Effector memory CD4-positive, alpha-beta T cell (primary cell): ENCODE measurements around the gene FUT2.
A peak's percentile ranks its signal among the peaks of the same experiment; 100 is the strongest.

Experiments
- DNase-seq, 3 donors: peaks; one replicate each; pipeline ENCODE4 v3.0.0-alpha.2; 2020
- H3K27ac ChIP-seq: 2 replicates; pipeline ENCODE4 v1.7.0; 2013; ENCODE audit warnings: mild to moderate bottlenecking, low read length, moderate library complexity; ENCODE audit not compliant: insufficient read depth, poor library complexity, severe bottlenecking
- H3K27me3 ChIP-seq: replicated peaks from 2 replicates; pipeline ENCODE4 v1.7.0; 2013; ENCODE audit warnings: mild to moderate bottlenecking, low read length; ENCODE audit not compliant: insufficient read depth, control insufficient read depth, poor library complexity, severe bottlenecking
- H3K36me3 ChIP-seq: 2 replicates; pipeline ENCODE4 v1.7.0; 2013; ENCODE audit warnings: mild to moderate bottlenecking, low read length, moderate library complexity; ENCODE audit not compliant: control insufficient read depth, insufficient read depth
- H3K4me1 ChIP-seq: 2 replicates; pipeline ENCODE4 v1.7.0; 2013; ENCODE audit warnings: low read length, mild to moderate bottlenecking; ENCODE audit not compliant: control insufficient read depth, insufficient read depth, poor library complexity, severe bottlenecking
- H3K4me3 ChIP-seq: 2 replicates; pipeline ENCODE4 v1.7.0; 2013; ENCODE audit warnings: low read length, low read depth, mild to moderate bottlenecking; ENCODE audit not compliant: insufficient read depth, poor library complexity, severe bottlenecking
- H3K9me3 ChIP-seq: 2 replicates; pipeline ENCODE4 v1.7.0; 2013; ENCODE audit warnings: mild to moderate bottlenecking, low read length, moderate library complexity; ENCODE audit not compliant: control insufficient read depth

The FUT2 gene

GRCh38 chr19:48724796-48725753, 29.3 kb downstream of the FUT2 start:
- H3K36me3 ChIP-seq, result no peaks in the 10 kb centered on the region
- no peak overlapping the region for H3K4me3 ChIP-seq
- no peak for DNase-seq
- H3K4me1 ChIP-seq, result peaks cover 10% of the 10 kb centered on the region
- H3K27ac ChIP-seq, result peak overlapping the region; percentile 34
- H3K9me3 ChIP-seq, result no peaks in the 10 kb centered on the region
- H3K27me3 ChIP-seq, result no peaks in the 10 kb centered on the region

- H3K36me3 ChIP-seq, result no peaks in the 10 kb centered on the region
- H3K27me3 ChIP-seq, result no peaks in the 10 kb centered on the region
- DNase-seq, result no peak
- no peak overlapping the region for H3K27ac ChIP-seq
- H3K9me3 ChIP-seq, result no peaks in the 10 kb centered on the region
- H3K4me3 ChIP-seq, result no peak overlapping the region
- peaks cover 6% of the 10 kb centered on the region for H3K4me1 ChIP-seq
These were observed 30.8 kb downstream of the FUT2 start for GRCh38 chr19:48726556-48726955.

GRCh38 chr19:48728911-48729664, 33.3 kb downstream of the FUT2 start:
- H3K9me3 ChIP-seq, result no peaks in the 10 kb centered on the region
- no peak overlapping the region for H3K4me3 ChIP-seq
- no peak for DNase-seq
- no peaks in the 10 kb centered on the region for H3K36me3 ChIP-seq
- H3K27ac ChIP-seq, result no peak overlapping the region
- no peaks in the 10 kb centered on the region for H3K27me3 ChIP-seq
- peaks cover 6% of the 10 kb centered on the region for H3K4me1 ChIP-seq

GRCh38 chr19:48731452-48731851, 35.7 kb downstream of the FUT2 start:
- Histone ChIP-seq H3K4me3 (no peak overlapping the region), H3K27ac (no peak overlapping the region), H3K27me3 (no peaks in the 10 kb centered on the region), H3K9me3 (no peaks in the 10 kb centered on the region), H3K36me3 (no peaks in the 10 kb centered on the region), H3K4me1 (no peaks in the 10 kb centered on the region)
- DNase-seq, result no peak

GRCh38 chr19:48734625-48735024, 38.9 kb downstream of the FUT2 start:
- no peak for DNase-seq
- H3K27me3 ChIP-seq, result no peaks in the 10 kb centered on the region
- no peak overlapping the region for H3K27ac ChIP-seq
- H3K36me3 ChIP-seq, result no peaks in the 10 kb centered on the region
- H3K4me1 ChIP-seq, result peaks cover 6% of the 10 kb centered on the region
- no peak overlapping the region for H3K4me3 ChIP-seq
- H3K9me3 ChIP-seq, result no peaks in the 10 kb centered on the region

- Histone ChIP-seq H3K36me3 (no peaks in the 10 kb centered on the region), H3K27ac (no peak overlapping the region), H3K9me3 (no peaks in the 10 kb centered on the region), H3K4me1 (peaks cover 11% of the 10 kb centered on the region), H3K4me3 (no peak overlapping the region), H3K27me3 (no peaks in the 10 kb centered on the region)
- no peak for DNase-seq
These were observed 39.4 kb downstream of the FUT2 start for GRCh38 chr19:48735031-48735615.

- Histone ChIP-seq H3K9me3 (no peaks in the 10 kb centered on the region), H3K27me3 (no peaks in the 10 kb centered on the region)
- no peak for DNase-seq
These were observed 41.7 kb downstream of the FUT2 start for GRCh38 chr19:48737360-48737998.

GRCh38 chr19:48738557-48739403, 43.0 kb downstream of the FUT2 start:
- H3K36me3 ChIP-seq, result no peaks in the 10 kb centered on the region
- H3K4me3 ChIP-seq, result peak overlapping the region; percentile 66
- no peak overlapping the region for H3K27ac ChIP-seq
- DNase-seq, result peak; percentile 84 to 91 (median 90)
- H3K9me3 ChIP-seq, result no peaks in the 10 kb centered on the region
- H3K4me1 ChIP-seq, result peaks cover 18% of the 10 kb centered on the region
- no peaks in the 10 kb centered on the region for H3K27me3 ChIP-seq

More at GRCh38 chr19:48737360-48737998, 41.7 kb downstream of the FUT2 start:
- Histone ChIP-seq H3K4me3 (no peak overlapping the region), H3K27ac (no peak overlapping the region), H3K4me1 (peaks cover 18% of the 10 kb centered on the region), H3K36me3 (no peaks in the 10 kb centered on the region)
